Measurements from ENCODE around the gene PLEKHA7. TPM values are rescaled to one million over a fixed set of nuclear protein-coding genes. Genes with fewer than 3 reads are reported as not detected.
A peak's percentile ranks its signal among the peaks of the same experiment; 100 is the strongest.

The PLEKHA7 gene
- total and polyA plus RNA-seq, 2 experiments from 2014 or later = 40.8 to 167 TPM

- DNase-seq (ENCODE audit: low read depth in 1 of 2, low spot score in 1 of 2) = no peak
- Histone ChIP-seq H3K9me3 (ENCODE audit: low read depth) (no peaks in the 10 kb centered on the region), H3K4me1 (ENCODE audit: low read depth) (peaks cover 25% of the 10 kb centered on the region), H3K36me3 (peaks cover 18% of the 10 kb centered on the region), H3K27me3 (no peaks in the 10 kb centered on the region), H3K27ac (no peak overlapping the region), H3K4me3 (no peak overlapping the region)
- no peak for TF ChIP-seq CTCF (IDR thresholded peaks at IDR 0.05; ENCODE audit: low read depth, low read length)
Measured at GRCh38 chr11:16818284-16818683, 195.9 kb downstream of the PLEKHA7 start.

DNA sequence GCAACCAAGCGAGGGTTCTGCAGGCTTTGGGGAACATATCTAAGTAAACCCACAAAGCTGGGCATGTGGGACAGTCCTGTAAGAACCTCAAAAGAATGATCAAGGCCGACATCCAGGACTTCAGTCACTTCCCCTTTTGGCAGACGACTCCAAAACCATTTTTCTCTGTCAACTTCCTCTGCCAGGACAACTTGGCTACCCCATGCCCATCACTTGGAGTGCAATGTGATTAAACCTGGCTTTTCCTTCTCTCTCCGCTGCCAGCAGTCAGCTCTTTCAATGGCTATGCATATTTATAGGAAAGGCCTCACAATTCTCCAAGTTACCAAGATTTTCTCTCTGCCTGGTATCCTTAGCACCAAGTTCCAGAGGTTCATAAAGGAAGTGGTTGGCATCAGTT, 196.9 kb downstream of the PLEKHA7 start:
- Histone ChIP-seq H3K4me3 (no peak overlapping the region), H3K27ac (no peak overlapping the region), H3K27me3 (no peaks in the 10 kb centered on the region), H3K36me3 (peaks cover 27% of the 10 kb centered on the region), H3K4me1 (ENCODE audit: low read depth) (peaks cover 20% of the 10 kb centered on the region), H3K9me3 (ENCODE audit: low read depth) (no peaks in the 10 kb centered on the region)
- TF ChIP-seq CTCF (IDR thresholded peaks at IDR 0.05; ENCODE audit: low read depth, low read length) = no peak
- DNase-seq (ENCODE audit: low read depth in 1 of 2, low spot score in 1 of 2) = no peak

DNA sequence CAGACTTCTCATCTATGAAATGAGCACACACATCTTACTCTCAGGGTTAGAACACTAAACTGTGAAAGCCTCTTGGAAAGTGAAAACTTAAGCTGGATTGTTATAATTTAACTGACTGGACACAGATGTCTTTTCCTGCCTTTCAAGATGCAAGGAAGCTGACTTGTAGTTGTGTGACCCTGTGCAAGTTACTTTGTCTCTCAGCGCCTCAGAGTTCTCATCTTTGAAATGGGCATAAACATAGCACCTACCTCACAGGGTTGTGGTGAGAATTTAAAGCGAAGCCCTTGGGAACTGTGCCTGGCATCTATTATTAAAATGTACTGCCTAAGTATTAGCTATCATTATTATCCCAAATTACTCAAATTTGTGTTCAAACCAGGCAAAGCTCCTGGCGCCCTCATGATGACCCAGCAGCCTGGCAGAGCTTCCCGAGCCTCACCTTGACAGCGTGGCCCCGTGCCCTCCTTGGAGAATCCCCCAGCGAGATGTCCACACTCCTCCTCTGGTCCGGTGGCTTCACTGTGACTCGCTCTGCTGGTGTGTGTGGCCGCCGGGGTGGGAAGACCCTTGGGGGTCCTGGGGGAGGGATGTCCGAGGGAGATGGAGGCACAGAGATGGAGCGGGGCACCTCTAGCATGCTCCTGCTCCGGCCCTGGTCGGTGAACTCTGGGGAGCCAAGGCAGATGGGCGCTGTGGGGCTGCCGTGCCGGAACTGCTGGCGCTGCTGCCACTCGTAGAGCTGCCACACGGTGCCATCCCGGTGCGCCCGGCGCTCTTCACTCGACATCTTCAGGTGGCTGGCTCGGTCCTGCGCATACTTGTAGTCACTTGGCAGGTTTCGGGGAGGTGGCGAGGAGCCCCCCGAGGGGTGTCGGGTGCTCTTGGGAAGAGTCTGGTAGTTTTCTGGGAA, 197.6 kb downstream of the PLEKHA7 start:
- H3K36me3 ChIP-seq = peaks cover 27% of the 10 kb centered on the region
- no peak for TF ChIP-seq CTCF (IDR thresholded peaks at IDR 0.05; ENCODE audit: low read depth, low read length)
- H3K9me3 ChIP-seq (ENCODE audit: low read depth) = no peaks in the 10 kb centered on the region
- H3K27me3 ChIP-seq = no peaks in the 10 kb centered on the region
- no peak overlapping the region for H3K27ac ChIP-seq
- DNase-seq (ENCODE audit: low read depth in 1 of 2, low spot score in 1 of 2) = no peak
- H3K4me1 ChIP-seq (ENCODE audit: low read depth) = peaks cover 13% of the 10 kb centered on the region
- no peak overlapping the region for H3K4me3 ChIP-seq

GRCh38 chr11:16815047-16815767, 199.0 kb downstream of the PLEKHA7 start:
- peaks cover 32% of the 10 kb centered on the region for H3K36me3 ChIP-seq
- no peaks in the 10 kb centered on the region for H3K9me3 ChIP-seq (ENCODE audit: low read depth)
- no peak overlapping the region for H3K4me3 ChIP-seq
- no peak overlapping the region for H3K27ac ChIP-seq
- H3K4me1 ChIP-seq (ENCODE audit: low read depth) = no peaks in the 10 kb centered on the region
- peak in 1 of 2 donors; percentile 59 for DNase-seq (ENCODE audit: low read depth in 1 of 2, low spot score in 1 of 2)
- no peak for TF ChIP-seq CTCF (IDR thresholded peaks at IDR 0.05; ENCODE audit: low read depth, low read length)
- H3K27me3 ChIP-seq = no peaks in the 10 kb centered on the region

DNA sequence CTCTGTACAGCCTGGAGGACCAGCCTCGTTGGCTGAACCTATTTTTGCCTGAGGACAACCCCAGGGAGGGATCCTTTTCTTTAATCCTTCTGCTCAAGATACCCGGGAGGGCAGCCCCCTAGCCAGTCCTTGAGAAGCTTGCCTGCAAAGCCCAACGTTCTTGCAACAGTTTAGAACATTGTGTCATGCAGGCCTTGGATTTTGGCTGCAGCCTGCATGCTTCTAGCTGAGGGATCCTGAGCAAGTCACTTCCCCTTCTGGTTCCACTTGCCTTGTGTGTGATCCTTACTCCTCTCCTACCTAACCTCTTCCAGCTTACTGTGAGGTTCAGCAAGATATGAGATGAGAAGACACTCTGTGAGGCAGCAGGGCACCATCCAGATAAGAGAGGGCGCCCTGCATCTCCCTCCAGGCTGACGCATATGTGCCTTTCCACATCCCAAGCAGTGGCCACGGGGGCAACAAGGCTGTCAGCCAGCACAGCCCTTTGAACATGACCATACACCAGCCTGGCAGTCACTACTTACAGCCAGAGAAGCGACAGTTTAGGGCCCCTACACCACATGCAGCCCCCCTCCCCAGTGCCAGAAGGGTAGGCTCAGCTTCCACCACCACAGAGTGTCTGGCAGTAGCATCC, 199.7 kb downstream of the PLEKHA7 start:
- Histone ChIP-seq H3K27ac (no peak overlapping the region), H3K27me3 (no peaks in the 10 kb centered on the region), H3K36me3 (peaks cover 32% of the 10 kb centered on the region), H3K4me1 (ENCODE audit: low read depth) (no peaks in the 10 kb centered on the region), H3K4me3 (no peak overlapping the region), H3K9me3 (ENCODE audit: low read depth) (no peaks in the 10 kb centered on the region)
- DNase-seq (ENCODE audit: low read depth in 1 of 2, low spot score in 1 of 2) = no peak
- no peak for TF ChIP-seq CTCF (IDR thresholded peaks at IDR 0.05; ENCODE audit: low read depth, low read length)

Measured in cardiac muscle cell (in vitro differentiated cells and primary cell).